Nephron progenitor cell (in vitro differentiated cells): ENCODE results near the gene RILP.
A peak's percentile ranks its signal among the peaks of the same experiment; 100 is the strongest.

ENCODE experiments used
- DNase-seq: peaks from one replicate; pipeline ENCODE4 v3.0.0; 2021
- H3K27ac Mint-ChIP-seq: 2 replicates; pipeline ENCODE4 v1.8.0; 2021; ENCODE audit warnings: mild to moderate bottlenecking, moderate library complexity, mixed read lengths
- H3K27me3 Mint-ChIP-seq: 2 replicates; pipeline ENCODE4 v1.8.0; 2021; ENCODE audit warnings: mild to moderate bottlenecking, low read depth, mixed read lengths; ENCODE audit not compliant: poor library complexity
- H3K36me3 Mint-ChIP-seq: 2 replicates; pipeline ENCODE4 v1.8.0; 2021; ENCODE audit warnings: low read depth, mixed read lengths
- H3K4me1 Mint-ChIP-seq: 2 replicates; pipeline ENCODE4 v1.8.0; 2021; ENCODE audit warnings: mixed read lengths
- H3K4me3 Mint-ChIP-seq: 2 replicates; pipeline ENCODE4 v1.8.0; 2021; ENCODE audit warnings: mild to moderate bottlenecking, moderate library complexity, mixed read lengths
- H3K9me3 Mint-ChIP-seq: 2 replicates; pipeline ENCODE4 v1.8.0; 2021; ENCODE audit warnings: mild to moderate bottlenecking, moderate library complexity, mixed read lengths
- TF ChIP-seq, protein P1 (sequence below): fragments of 200-600 bp; sonication (generic); IDR thresholded peaks from 2 replicates; pipeline ENCODE4 v1.5.0; 2021; ENCODE audit warnings: antibody characterized with exemption

RILP gene

DNA sequence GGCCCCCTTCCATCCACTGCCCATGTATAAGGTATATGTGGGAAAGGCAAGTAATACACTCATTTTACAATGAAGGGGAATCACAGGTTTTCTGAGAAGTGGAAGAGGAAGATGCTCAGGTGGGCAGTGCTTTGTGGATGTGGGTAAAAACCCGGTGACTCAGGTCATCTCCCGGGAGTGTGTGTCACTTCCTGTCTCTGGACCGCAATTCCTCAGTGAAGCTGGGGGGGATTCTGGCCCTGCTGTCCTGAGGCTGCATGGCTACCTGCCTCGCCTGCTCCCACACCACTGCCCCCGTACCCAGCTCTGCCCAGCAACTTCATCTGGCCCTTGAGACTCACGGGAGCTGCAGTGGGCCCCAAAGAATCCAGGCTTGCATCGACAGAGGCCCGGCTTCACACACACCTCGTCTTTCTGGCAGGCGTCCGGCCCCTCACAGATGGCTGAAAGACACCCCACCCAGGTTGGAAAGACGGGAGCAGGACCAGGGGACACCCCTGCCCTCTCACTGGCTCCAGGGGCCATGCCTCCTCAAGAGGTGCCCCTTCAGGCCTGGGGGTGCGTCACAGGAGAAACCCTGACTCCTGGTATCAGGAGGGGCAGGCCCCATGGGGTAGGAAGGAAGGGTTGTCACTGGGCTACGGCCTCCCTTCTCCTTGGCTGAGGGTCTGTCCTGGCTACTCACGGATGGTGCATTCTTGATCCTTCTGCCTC is 5.0 kb downstream of the RILP start:
- TF ChIP-seq, protein P1, sequence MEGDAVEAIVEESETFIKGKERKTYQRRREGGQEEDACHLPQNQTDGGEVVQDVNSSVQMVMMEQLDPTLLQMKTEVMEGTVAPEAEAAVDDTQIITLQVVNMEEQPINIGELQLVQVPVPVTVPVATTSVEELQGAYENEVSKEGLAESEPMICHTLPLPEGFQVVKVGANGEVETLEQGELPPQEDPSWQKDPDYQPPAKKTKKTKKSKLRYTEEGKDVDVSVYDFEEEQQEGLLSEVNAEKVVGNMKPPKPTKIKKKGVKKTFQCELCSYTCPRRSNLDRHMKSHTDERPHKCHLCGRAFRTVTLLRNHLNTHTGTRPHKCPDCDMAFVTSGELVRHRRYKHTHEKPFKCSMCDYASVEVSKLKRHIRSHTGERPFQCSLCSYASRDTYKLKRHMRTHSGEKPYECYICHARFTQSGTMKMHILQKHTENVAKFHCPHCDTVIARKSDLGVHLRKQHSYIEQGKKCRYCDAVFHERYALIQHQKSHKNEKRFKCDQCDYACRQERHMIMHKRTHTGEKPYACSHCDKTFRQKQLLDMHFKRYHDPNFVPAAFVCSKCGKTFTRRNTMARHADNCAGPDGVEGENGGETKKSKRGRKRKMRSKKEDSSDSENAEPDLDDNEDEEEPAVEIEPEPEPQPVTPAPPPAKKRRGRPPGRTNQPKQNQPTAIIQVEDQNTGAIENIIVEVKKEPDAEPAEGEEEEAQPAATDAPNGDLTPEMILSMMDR = no peak
- H3K27me3 Mint-ChIP-seq = peaks cover 55% of the 10 kb centered on the region
- H3K27ac Mint-ChIP-seq = no peak overlapping the region
- H3K9me3 Mint-ChIP-seq = no peaks in the 10 kb centered on the region
- peak overlapping the region; percentile 82 for H3K4me3 Mint-ChIP-seq
- DNase-seq = no peak
- peaks cover 45% of the 10 kb centered on the region for H3K4me1 Mint-ChIP-seq
- H3K36me3 Mint-ChIP-seq = no peaks in the 10 kb centered on the region

DNA sequence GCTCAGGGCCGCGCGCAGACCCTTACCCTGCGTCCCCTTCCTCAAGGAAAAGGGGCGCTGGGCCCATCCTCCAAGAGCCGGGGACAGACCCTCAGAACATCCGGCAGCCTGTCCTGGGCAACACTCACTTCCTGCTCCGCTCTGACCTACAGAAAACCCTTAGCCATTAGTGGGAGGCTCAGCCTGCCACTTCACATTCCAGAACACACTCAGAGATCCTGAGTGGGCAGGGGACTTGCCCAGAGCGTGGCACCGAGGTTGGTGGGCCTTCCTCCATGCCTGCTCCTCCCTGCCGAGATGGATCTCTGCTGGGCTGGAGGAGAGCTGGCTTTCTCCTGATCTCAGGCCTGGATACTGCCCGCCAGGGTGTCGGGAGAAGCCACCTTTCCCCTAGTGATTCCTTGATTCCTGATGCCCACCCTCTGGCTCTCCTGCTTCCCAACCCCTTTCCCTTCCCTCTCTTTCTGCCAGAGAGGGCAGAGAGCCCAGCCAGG is 5.6 kb downstream of the RILP start:
- Mint-ChIP-seq H3K4me3 (peak overlapping the region; percentile 82), H3K9me3 (no peaks in the 10 kb centered on the region), H3K27me3 (peaks cover 55% of the 10 kb centered on the region), H3K36me3 (no peaks in the 10 kb centered on the region), H3K27ac (no peak overlapping the region), H3K4me1 (peaks cover 51% of the 10 kb centered on the region)
- DNase-seq = peak; percentile 9
- TF ChIP-seq, protein P1 = no peak

DNA sequence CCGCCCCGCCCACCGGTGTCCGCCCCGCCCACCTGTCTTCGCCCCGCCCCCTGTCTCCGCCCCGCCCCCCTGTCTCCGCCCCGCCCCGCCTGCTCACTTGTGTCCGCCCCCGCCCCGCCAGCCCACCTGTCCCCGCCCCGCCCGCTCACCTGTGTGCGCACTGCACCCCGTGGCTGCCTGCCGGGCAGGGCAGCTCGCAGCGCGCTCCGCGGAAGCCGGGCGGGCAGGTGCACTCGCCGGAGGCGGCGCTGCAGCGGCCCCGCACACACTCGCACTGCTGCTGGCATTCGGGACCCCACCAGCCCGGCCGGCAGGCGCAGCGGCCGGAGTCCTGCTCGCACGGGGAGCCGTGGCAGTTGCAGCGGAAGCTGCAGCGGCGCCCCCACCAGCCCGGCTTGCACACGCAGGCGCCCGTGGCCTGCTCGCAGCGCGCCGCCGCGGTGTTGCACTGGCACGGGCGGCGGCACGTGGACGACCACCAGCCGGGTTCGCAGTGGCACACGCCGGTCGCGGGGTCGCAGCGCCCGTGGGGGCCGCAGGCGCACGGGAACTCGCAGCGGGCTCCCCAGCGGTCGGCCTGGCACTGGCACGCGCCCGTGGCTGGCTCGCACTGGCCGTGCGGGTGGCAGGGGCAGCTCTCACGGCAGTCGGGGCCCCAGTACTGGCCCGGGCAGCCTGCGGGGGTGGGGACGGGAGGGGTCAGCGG is 6.2 kb downstream of the RILP start:
- H3K36me3 Mint-ChIP-seq = no peaks in the 10 kb centered on the region
- no peak overlapping the region for H3K4me3 Mint-ChIP-seq
- H3K4me1 Mint-ChIP-seq = peaks cover 57% of the 10 kb centered on the region
- TF ChIP-seq, protein P1 = no peak
- H3K27ac Mint-ChIP-seq = no peak overlapping the region
- no peaks in the 10 kb centered on the region for H3K9me3 Mint-ChIP-seq
- H3K27me3 Mint-ChIP-seq = peaks cover 55% of the 10 kb centered on the region
- peak; percentile 69 for DNase-seq

DNA sequence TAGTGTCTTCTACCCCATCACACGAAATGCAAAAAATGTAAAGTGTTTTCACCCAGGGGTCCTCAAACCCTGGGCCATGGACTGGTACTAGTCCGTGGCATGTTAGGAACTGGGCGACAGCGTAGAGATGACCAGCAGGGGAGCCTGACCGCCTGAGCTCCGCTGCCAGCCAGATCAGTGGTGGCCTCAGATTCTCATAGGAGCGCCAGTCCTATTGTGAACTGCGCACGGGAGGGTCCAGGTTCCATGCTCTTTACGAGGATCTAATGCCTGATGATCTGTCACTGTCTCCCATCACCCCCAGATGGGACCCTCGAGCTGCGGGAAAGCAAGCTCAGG is 8.6 kb downstream of the RILP start:
- H3K4me1 Mint-ChIP-seq = peaks cover 52% of the 10 kb centered on the region
- TF ChIP-seq, protein P1 = no peak
- DNase-seq = no peak
- H3K36me3 Mint-ChIP-seq = no peaks in the 10 kb centered on the region
- H3K9me3 Mint-ChIP-seq = no peaks in the 10 kb centered on the region
- peaks cover 41% of the 10 kb centered on the region for H3K27me3 Mint-ChIP-seq
- no peak overlapping the region for H3K27ac Mint-ChIP-seq
- no peak overlapping the region for H3K4me3 Mint-ChIP-seq

DNA sequence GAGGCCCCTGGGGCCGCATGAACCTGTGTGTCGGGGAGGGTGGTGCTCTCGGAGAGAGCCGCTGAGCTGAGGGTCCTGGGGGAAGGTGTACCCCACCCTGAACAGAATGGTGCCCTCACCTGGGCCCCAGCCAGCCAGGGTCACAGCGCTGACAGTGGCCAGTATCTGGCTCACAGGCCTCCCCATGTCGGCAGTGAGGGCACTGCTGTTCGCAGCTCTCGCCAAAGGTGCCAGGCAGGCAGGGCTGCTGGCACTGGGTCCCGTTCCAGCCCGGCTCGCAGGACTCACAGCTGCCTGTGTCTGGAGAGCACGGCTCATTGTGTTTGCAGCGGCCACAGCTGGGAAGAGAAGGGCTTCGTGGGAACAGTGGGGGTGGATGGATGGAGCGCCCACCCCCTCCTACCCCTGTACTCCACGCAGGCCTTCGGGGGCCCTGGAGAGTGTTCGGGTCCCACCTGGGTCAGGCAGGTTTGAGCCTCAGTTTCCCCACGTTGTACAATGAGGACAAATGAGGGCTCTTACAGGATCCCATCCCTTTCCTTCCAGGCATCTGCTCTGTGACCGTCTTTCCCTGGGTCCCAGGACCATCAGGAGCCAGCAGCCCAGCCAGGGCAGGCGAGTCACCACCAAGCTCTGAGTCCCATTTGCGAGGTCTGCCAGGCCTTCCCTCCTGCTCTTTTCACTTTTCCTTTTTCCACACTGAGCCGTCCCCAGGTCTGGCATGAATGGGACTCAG is 9.2 kb downstream of the RILP start:
- Mint-ChIP-seq H3K4me1 (peaks cover 47% of the 10 kb centered on the region), H3K27me3 (peaks cover 41% of the 10 kb centered on the region), H3K36me3 (no peaks in the 10 kb centered on the region), H3K27ac (no peak overlapping the region), H3K4me3 (no peak overlapping the region), H3K9me3 (no peaks in the 10 kb centered on the region)
- no peak for DNase-seq
- TF ChIP-seq, protein P1 = no peak
